SU-DHL-6 (cell line): Measurements from ENCODE around the gene SLC22A8.
"Not testable (repeated sequence)": the region's sequence is repeated elsewhere in the genome, so short reads cannot be mapped to it uniquely, and the experiment has no call there.

Experiments used
- H2AFZ ChIP-seq: fragments of 200-600 bp; sonication (generic); 2 replicates; pipeline ENCODE4 v1.6.1; 2014; ENCODE audit warnings: low read depth, mild to moderate bottlenecking, moderate library complexity, mixed read lengths, antibody characterized with exemption, low read length; ENCODE audit not compliant: severe bottlenecking
- H3F3A ChIP-seq: fragments of 200-600 bp; shearing (Covaris generic); 2 replicates; pipeline ENCODE4 v1.6.0; 2016; ENCODE audit warnings: antibody characterized with exemption, mild to moderate bottlenecking; ENCODE audit not compliant: insufficient read depth
- H3K27ac ChIP-seq: fragments of 200-600 bp; sonication (generic); 2 replicates; pipeline ENCODE4 v1.5.1; 2016; ENCODE audit warnings: low read depth, mild to moderate bottlenecking, low read length, moderate library complexity, mixed read lengths
- H3K27me3 ChIP-seq: fragments of 200-600 bp; sonication (generic), shearing (Covaris generic); 2 replicates; pipeline ENCODE4 v1.6.0; 2014; ENCODE audit warnings: mild to moderate bottlenecking, low read length
- H3K36me3 ChIP-seq: fragments of 200-600 bp; sonication (generic); 2 replicates; pipeline ENCODE4 v1.6.1; 2014; ENCODE audit warnings: mild to moderate bottlenecking, low read length, mixed read lengths
- H3K4me2 ChIP-seq: fragments of 300-600, 200-600 bp; shearing (Covaris generic), sonication (generic); 2 replicates; pipeline ENCODE4 v1.6.0; 2014; ENCODE audit warnings: low read length, low read depth, mild to moderate bottlenecking; ENCODE audit not compliant: poor library complexity, severe bottlenecking
- H3K4me3 ChIP-seq: fragments of 200-600 bp; sonication (generic); 2 replicates; pipeline ENCODE4 v1.5.1; 2014; ENCODE audit warnings: antibody characterized with exemption, low read length, mild to moderate bottlenecking, mixed read lengths; ENCODE audit not compliant: insufficient read depth, poor library complexity, severe bottlenecking
- H3K79me2 ChIP-seq: fragments of 200-600 bp; sonication (generic); 2 replicates; pipeline ENCODE4 v1.6.1; 2014; ENCODE audit warnings: mild to moderate bottlenecking, low read length, moderate library complexity; ENCODE audit not compliant: insufficient read depth
- H3K9ac ChIP-seq: fragments of 200-600 bp; sonication (generic); 2 replicates; pipeline ENCODE4 v1.7.0; 2014; ENCODE audit warnings: mild to moderate bottlenecking, low read length
- H3K9me2 ChIP-seq: fragments of 200-600 bp; sonication (generic); replicated peaks from 2 replicates; pipeline ENCODE4 v1.6.1; 2014; ENCODE audit warnings: low read length; ENCODE audit not compliant: insufficient read depth
- H3K9me3 ChIP-seq: fragments of 200-600 bp; sonication (generic); 2 replicates; pipeline ENCODE4 v1.6.1; 2014; ENCODE audit warnings: low read length, mixed read lengths; ENCODE audit not compliant: insufficient read depth
- H4K20me1 ChIP-seq: fragments of 200-600 bp; sonication (generic); 2 replicates; pipeline ENCODE4 v1.6.1; 2014; ENCODE audit warnings: low read depth, mild to moderate bottlenecking, antibody characterized with exemption, low read length, moderate library complexity, mixed read lengths
- CTCF ChIP-seq: fragments of 200-600 bp; sonication (generic); IDR thresholded peaks from one replicate; pipeline ENCODE4 v1.5.1; 2017; ENCODE audit warnings: antibody characterized with exemption, mild to moderate bottlenecking, low read length, moderate library complexity; ENCODE audit not compliant: insufficient read depth, poor library complexity, severe bottlenecking
- EZH2phosphoT487 ChIP-seq: fragments of 200-600 bp; sonication (generic), shearing (Covaris generic); conservative IDR thresholded peaks from 2 replicates; pipeline ENCODE4 v1.6.1; 2018; ENCODE audit warnings: mild to moderate bottlenecking, antibody characterized with exemption, low read length, moderate library complexity, mixed read lengths

SLC22A8 gene

DNA sequence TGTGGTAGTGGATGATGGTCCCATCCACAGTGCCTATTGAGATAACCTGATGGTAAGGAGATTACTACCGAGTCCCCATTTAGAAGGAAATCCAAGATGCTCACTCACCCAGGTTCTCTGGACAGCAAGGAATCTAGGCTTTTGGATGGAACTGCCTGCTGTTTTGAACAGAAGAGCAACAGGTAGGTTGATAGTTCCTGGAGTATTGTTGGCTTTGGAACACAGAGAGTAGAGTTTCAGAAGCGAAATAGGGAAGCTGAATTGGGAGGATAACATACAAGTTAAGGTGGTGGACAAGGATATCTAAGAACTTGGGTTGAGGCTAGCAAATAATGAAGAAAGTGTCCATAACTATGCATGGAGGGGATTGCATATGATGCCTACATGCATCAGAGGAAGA is 58.5 kb downstream of the SLC22A8 start:
- no peak overlapping the region for H3K4me3 ChIP-seq
- no peaks in the 10 kb centered on the region for H3K9me2 ChIP-seq
- no peak for TF ChIP-seq EZH2phosphoT487
- TF ChIP-seq CTCF, result no peak
- no peaks in the 10 kb centered on the region for H3F3A ChIP-seq
- no peak overlapping the region for H3K4me2 ChIP-seq
- H3K36me3 ChIP-seq, result no peaks in the 10 kb centered on the region
- no peaks in the 10 kb centered on the region for H3K79me2 ChIP-seq
- H2AFZ ChIP-seq, result no peak overlapping the region
- H3K9me3 ChIP-seq, result no peaks in the 10 kb centered on the region
- no peaks in the 10 kb centered on the region for H4K20me1 ChIP-seq
- no peak overlapping the region for H3K9ac ChIP-seq
- H3K27me3 ChIP-seq, result no peaks in the 10 kb centered on the region
- H3K27ac ChIP-seq, result no peak overlapping the region

GRCh38 chr11:62954478-62954877 is 61.2 kb downstream of the SLC22A8 start:
- H3K79me2 ChIP-seq, result no peaks in the 10 kb centered on the region
- H2AFZ ChIP-seq, result no peak overlapping the region
- H3K9ac ChIP-seq, result no peak overlapping the region
- no peaks in the 10 kb centered on the region for H3K27me3 ChIP-seq
- no peaks in the 10 kb centered on the region for H4K20me1 ChIP-seq
- no peaks in the 10 kb centered on the region for H3F3A ChIP-seq
- no peaks in the 10 kb centered on the region for H3K9me2 ChIP-seq
- no peak overlapping the region for H3K4me3 ChIP-seq
- no peak overlapping the region for H3K27ac ChIP-seq
- H3K36me3 ChIP-seq, result no peaks in the 10 kb centered on the region
- no peak for TF ChIP-seq CTCF
- no peak for TF ChIP-seq EZH2phosphoT487
- no peaks in the 10 kb centered on the region for H3K9me3 ChIP-seq
- no peak overlapping the region for H3K4me2 ChIP-seq

GRCh38 chr11:62953811-62954210 is 61.8 kb downstream of the SLC22A8 start:
- Histone ChIP-seq H3K27ac (no peak overlapping the region), H3K9ac (no peak overlapping the region), H4K20me1 (no peaks in the 10 kb centered on the region), H3K79me2 (no peaks in the 10 kb centered on the region), H3F3A (no peaks in the 10 kb centered on the region), H3K9me2 (no peaks in the 10 kb centered on the region), H3K4me2 (no peak overlapping the region), H2AFZ (no peak overlapping the region), H3K9me3 (no peaks in the 10 kb centered on the region), H3K36me3 (no peaks in the 10 kb centered on the region), H3K27me3 (no peaks in the 10 kb centered on the region), H3K4me3 (no peak overlapping the region)
- no peak for TF ChIP-seq CTCF

DNA sequence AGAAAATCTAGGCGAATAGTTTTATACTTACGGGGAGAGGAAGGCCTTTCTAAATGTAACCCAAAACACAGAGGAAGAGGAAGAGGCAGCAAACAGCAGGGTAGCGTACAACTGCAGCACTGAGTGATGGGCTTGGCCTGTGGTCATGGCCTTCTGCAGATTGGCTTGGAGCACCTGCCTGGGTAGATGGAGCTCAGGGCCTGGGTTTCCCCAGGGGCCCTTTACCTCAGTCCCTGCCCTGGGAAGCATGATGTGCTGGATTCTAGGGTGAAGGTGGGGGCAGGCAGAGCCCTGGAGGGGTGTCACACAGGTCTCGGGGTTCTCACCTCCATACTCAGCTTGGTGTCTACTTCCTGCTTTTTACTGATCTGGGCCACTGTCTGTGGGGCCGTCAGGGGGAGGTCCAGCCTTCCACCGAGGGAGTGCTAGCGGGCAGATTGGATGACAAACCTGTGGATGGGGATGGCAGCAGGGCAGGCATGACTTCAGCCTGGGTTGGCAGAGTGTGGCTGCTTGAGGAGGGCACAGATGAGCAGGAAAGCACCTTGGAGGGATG is 66.8 kb downstream of the SLC22A8 start:
- Histone ChIP-seq H3K9me2 (no peaks in the 10 kb centered on the region), H2AFZ (no peak overlapping the region), H3F3A (no peaks in the 10 kb centered on the region), H3K27me3 (no peaks in the 10 kb centered on the region), H3K4me3 (no peak overlapping the region), H3K79me2 (no peaks in the 10 kb centered on the region), H3K4me2 (no peak overlapping the region), H3K27ac (no peak overlapping the region), H3K36me3 (no peaks in the 10 kb centered on the region), H3K9me3 (no peaks in the 10 kb centered on the region), H4K20me1 (no peaks in the 10 kb centered on the region), H3K9ac (no peak overlapping the region)
- TF ChIP-seq CTCF, result no peak
- TF ChIP-seq EZH2phosphoT487, result no peak

- not testable (repeated sequence) for H3K27me3 ChIP-seq, H3K4me3 ChIP-seq, H3K9me2 ChIP-seq, H3K9me3 ChIP-seq, H3K9ac ChIP-seq, H3K27ac ChIP-seq, H3K36me3 ChIP-seq, H3K4me2 ChIP-seq, H4K20me1 ChIP-seq, H3F3A ChIP-seq, H2AFZ ChIP-seq, H3K79me2 ChIP-seq
These were observed 70.1 kb downstream of the SLC22A8 start for GRCh38 chr11:62945538-62945937.
